ENCODE data around the gene ZNF778. TPM values are rescaled to one million over a fixed set of nuclear protein-coding genes. Genes with fewer than 3 reads are reported as not detected.

The ZNF778 gene
- total and polyA plus RNA-seq, 2 of the 13 experiments (the other 11 are each of a cell fraction or from before 2014, with no cell fraction given) = 3.8 to 7.2 TPM

DNA sequence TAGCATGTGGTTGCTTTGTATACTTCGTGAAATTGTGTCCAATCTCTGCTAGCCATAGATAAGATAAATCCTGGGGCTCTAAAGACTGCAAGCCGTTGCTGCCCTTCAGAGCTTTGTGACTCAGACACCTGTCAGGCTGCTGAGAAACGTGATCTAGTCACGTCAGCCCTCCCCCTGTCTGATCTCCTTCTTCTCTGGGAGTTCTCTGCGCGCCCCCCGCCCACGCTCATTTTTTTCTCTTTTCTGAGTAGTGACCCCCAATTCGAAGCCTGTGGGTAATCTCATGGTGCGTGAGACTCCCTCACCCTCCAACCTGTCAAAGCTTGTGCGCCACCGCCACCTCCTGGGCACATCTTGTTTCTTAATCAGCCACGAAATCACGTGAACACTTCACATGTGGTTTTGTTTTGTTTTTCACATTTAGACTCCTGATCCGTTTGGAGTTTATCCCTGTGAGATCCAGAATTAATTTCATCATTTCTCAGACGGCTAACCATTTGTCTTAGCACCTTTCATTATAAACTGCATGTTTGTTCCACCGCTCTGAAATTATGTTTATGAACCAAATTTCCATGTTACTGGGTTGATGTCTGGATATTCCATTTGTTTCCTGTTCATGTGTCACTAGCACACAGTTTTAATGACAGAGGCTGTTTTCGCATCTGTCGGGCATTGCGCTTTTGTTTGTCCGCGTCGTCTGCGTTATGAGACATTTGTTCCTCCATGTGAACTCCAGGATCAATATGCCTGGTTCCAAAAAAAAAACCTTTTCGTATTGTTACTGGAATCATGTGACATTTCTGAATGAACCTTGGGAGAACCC, 977 bp upstream of the ZNF778 start (continued):
- TF ChIP-seq RBM39 (IDR thresholded peaks at IDR 0.05; ENCODE audit: low read depth, low read length, poor library complexity, severe bottlenecking) (no peak), CREB1 (IDR thresholded peaks at IDR 0.05) (no peak), CREB1 (CRISPR knock-in tag; IDR thresholded peaks at IDR 0.05) (no peak), MEF2D (CRISPR knock-in tag; IDR thresholded peaks at IDR 0.05) (peak; percentile 44; the same call in 1 of the 2 replicates), TMF1 (CRISPR knock-in tag; IDR thresholded peaks at IDR 0.05; ENCODE audit: low read depth) (no peak), SMARCC2 (IDR thresholded peaks at IDR 0.05) (no peak), KAT7 (CRISPR knock-in tag; IDR thresholded peaks at IDR 0.05; ENCODE audit: borderline replicate concordance) (no peak), ZNF44 (CRISPR knock-in tag; IDR thresholded peaks at IDR 0.05) (0 out of 2 replicates have a peak, but pooled peaks have one; percentile 1), HNRNPLL (IDR thresholded peaks at IDR 0.05; ENCODE audit: low read depth, low read length, poor library complexity, severe bottlenecking) (no peak), SIN3A (IDR thresholded peaks at IDR 0.05; ENCODE audit: borderline replicate concordance, low read depth, low read length) (peak; percentile 73; the same call in 1 of the 2 replicates), NFKBIZ (CRISPR knock-in tag; IDR thresholded peaks at IDR 0.05) (no peak), SMAD1 (CRISPR knock-in tag; IDR thresholded peaks at IDR 0.05; ENCODE audit: borderline replicate concordance, low read depth) (no peak), ARNT2 (CRISPR knock-in tag; IDR thresholded peaks at IDR 0.05; ENCODE audit: low read depth) (no peak), FOXC1 (CRISPR knock-in tag; IDR thresholded peaks at IDR 0.05; ENCODE audit: borderline replicate concordance) (no peak), GABPB1 (CRISPR knock-in tag; IDR thresholded peaks at IDR 0.05) (no peak; the same call in 1 of the 2 replicates), NKX3-1 (CRISPR knock-in tag; IDR thresholded peaks at IDR 0.05) (no peak), ZNF607 (CRISPR knock-in tag; IDR thresholded peaks at IDR 0.05; ENCODE audit: borderline replicate concordance) (0 out of 2 replicates have a peak, but pooled peaks have one; percentile 43)
- TF ChIP-seq, protein P1, sequence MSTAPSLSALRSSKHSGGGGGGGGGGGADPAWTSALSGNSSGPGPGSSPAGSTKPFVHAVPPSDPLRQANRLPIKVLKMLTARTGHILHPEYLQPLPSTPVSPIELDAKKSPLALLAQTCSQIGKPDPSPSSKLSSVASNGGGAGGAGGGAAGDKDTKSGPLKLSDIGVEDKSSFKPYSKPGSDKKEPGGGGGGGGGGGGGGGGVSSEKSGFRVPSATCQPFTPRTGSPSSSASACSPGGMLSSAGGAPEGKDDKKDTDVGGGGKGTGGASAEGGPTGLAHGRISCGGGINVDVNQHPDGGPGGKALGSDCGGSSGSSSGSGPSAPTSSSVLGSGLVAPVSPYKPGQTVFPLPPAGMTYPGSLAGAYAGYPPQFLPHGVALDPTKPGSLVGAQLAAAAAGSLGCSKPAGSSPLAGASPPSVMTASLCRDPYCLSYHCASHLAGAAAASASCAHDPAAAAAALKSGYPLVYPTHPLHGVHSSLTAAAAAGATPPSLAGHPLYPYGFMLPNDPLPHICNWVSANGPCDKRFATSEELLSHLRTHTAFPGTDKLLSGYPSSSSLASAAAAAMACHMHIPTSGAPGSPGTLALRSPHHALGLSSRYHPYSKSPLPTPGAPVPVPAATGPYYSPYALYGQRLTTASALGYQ (CRISPR knock-in tag; IDR thresholded peaks at IDR 0.05) = no peak
- TF ChIP-seq, protein P2, sequence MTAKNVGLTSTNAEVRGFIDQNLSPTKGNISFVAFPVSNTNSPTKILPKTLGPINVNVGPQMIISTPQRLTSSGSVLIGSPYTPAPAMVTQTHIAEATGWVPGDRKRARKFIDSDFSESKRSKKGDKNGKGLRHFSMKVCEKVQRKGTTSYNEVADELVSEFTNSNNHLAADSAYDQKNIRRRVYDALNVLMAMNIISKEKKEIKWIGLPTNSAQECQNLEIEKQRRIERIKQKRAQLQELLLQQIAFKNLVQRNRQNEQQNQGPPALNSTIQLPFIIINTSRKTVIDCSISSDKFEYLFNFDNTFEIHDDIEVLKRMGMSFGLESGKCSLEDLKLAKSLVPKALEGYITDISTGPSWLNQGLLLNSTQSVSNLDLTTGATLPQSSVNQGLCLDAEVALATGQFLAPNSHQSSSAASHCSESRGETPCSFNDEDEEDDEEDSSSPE (CRISPR knock-in tag; IDR thresholded peaks at IDR 0.05) = no peak
- TF ChIP-seq, protein P3, sequence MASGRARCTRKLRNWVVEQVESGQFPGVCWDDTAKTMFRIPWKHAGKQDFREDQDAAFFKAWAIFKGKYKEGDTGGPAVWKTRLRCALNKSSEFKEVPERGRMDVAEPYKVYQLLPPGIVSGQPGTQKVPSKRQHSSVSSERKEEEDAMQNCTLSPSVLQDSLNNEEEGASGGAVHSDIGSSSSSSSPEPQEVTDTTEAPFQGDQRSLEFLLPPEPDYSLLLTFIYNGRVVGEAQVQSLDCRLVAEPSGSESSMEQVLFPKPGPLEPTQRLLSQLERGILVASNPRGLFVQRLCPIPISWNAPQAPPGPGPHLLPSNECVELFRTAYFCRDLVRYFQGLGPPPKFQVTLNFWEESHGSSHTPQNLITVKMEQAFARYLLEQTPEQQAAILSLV (CRISPR knock-in tag; IDR thresholded peaks at IDR 0.05; ENCODE audit: borderline replicate concordance) = no peak
- TF ChIP-seq, protein P4, sequence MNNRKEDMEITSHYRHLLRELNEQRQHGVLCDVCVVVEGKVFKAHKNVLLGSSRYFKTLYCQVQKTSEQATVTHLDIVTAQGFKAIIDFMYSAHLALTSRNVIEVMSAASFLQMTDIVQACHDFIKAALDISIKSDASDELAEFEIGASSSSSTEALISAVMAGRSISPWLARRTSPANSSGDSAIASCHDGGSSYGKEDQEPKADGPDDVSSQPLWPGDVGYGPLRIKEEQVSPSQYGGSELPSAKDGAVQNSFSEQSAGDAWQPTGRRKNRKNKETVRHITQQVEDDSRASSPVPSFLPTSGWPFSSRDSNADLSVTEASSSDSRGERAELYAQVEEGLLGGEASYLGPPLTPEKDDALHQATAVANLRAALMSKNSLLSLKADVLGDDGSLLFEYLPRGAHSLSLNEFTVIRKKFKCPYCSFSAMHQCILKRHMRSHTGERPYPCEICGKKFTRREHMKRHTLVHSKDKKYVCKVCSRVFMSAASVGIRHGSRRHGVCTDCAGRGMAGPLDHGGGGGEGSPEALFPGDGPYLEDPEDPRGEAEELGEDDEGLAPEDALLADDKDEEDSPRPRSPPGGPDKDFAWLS (CRISPR knock-in tag; IDR thresholded peaks at IDR 0.05; ENCODE audit: borderline replicate concordance) = 0 out of 2 replicates have a peak, but pooled peaks have one; percentile 64

All from HepG2 (cell line).